Measurements from ENCODE around the gene KIF21B. TPM values are rescaled to one million over a fixed set of nuclear protein-coding genes. Genes with fewer than 3 reads are reported as not detected.
A peak's percentile ranks its signal among the peaks of the same experiment; 100 is the strongest.

Gene KIF21B
- total and polyA plus RNA-seq, 9 of the 15 experiments (the other 6 are each of a cell fraction or from before 2014, with no cell fraction given) = 0.46 to 13.4 (median 5.9) TPM

DNA sequence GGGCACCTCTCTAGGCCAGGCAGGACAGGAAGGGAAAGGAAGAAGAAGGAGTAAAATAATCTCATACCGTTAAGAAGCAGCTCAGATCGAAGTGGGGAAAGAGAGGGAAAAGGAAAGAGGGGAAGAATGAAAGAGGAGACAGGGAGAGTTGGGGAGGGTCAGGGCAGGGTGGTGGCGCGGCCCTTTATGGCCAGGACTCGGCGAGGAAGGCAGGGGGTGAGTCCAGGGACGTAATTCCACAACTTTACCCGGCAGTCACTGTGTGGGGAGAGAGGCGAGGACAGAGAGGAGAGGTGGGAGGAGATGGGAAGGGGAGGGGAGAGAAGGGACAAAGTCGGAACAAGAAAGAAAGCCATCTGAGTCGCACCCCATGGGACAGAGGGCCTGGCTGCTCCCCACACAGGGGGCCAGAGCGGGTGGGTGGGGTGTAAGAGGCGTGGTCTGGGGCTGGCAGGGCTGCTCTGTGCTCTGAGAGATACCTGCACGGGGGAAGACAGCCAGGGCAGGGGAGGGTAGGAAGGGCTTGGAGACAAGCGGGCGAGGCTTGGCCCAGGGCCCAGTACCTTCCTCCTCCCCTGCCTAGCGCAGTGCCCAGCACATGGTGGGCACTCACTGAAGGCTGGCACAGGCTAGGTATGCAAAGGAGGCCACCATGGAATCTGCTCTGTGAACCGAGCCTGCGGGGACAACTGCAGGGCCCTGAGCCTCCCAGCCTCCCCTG lies 49.4 kb downstream of the KIF21B start:
- in situ Hi-C loops (cut with MboI) = no loop called here
- intact Hi-C loops (cut with micrococcal nuclease) = loop anchor here (2.0 to 10.0 kb wide), 3 partner anchors 137 to 251 kb away; no protein-coding TSS in a partner anchor
- FAIRE-seq (no peak), DNase-seq (ENCODE audit: extremely low read depth in 1 of 4, low spot score in 3 of 4) (no peak), ATAC-seq (no peak)
- Histone ChIP-seq H3K9me1 (ENCODE audit: control insufficient read depth, insufficient read depth, low read length) (no peaks in the 10 kb centered on the region), H4K20me1 (replicated peaks; ENCODE audit: control insufficient read depth, insufficient read depth, low read length) (peaks cover 20% of the 10 kb centered on the region), H3K9ac (ENCODE audit: insufficient read depth in 1 of 2, low read depth in 2 of 2, low read length in 2 of 2) (peak overlapping the region in 1 of 2 experiments; percentile 29; a peak in 2 of 4 replicates), H3K4me1 (replicated peaks in 1 of 2; ENCODE audit: control insufficient read depth in 2 of 2, insufficient read depth in 2 of 2, low read length in 2 of 2) (peaks cover 0 to 23% of the 10 kb centered on the region in 2 experiments; a peak in 1 of 5 replicates), H3K9me3 (replicated peaks; ENCODE audit: control insufficient read depth, insufficient read depth, low read depth, low read length) (no peaks in the 10 kb centered on the region), H2AFZ (ENCODE audit: low read depth, low read length) (no peak overlapping the region), H3K4me2 (ENCODE audit: insufficient read depth, low read length) (no peak overlapping the region), H3K36me3 (ENCODE audit: control insufficient read depth, insufficient read depth, low read length) (no peaks in the 10 kb centered on the region), H3K4me3 (no peak overlapping the region), H3K27me3 (ENCODE audit: control insufficient read depth in 2 of 2, insufficient read depth in 2 of 2, low read length in 2 of 2) (peaks cover 0 to 9% of the 10 kb centered on the region in 2 experiments; a peak in 2 of 5 replicates), H3K79me2 (ENCODE audit: control insufficient read depth, insufficient read depth, low read length) (no peaks in the 10 kb centered on the region), H3K27ac (ENCODE audit: extremely low read depth, low read depth, low read length) (no peak overlapping the region)
- ChIA-PET POLR2A (no interaction called here), CTCF (ENCODE audit: low intra/inter-chr PET ratio) (interaction anchor here (0.6 to 5.1 kb wide), 2 partner anchors 68 to 266 kb away, joined by 3 to 76 read pairs; no protein-coding TSS in a partner anchor)
- TF ChIP-seq ZC3H11A (IDR thresholded peaks at IDR 0.05; ENCODE audit: low read depth, low read length) (no peak), ADNP (tag; IDR thresholded peaks at IDR 0.05) (no peak), ZBTB17 (CRISPR knock-in tag; IDR thresholded peaks at IDR 0.05) (no peak), ZSCAN32 (CRISPR knock-in tag; IDR thresholded peaks at IDR 0.05) (no peak), MIER1 (IDR thresholded peaks at IDR 0.05; ENCODE audit: low read depth) (no peak), ZNF584 (CRISPR knock-in tag; IDR thresholded peaks at IDR 0.05; ENCODE audit: low read depth) (no peak)
- no TSS peak for BruUV-seq (replicated peaks)
- 39% methylated on average over 18 of the region's 19 CpGs for WGBS (ENCODE audit: insufficient coverage, low coverage, missing lambda C conversion rate)
